HG03095 (cell line): Measurements from ENCODE around the gene PSG1.
"Not testable (repeated sequence)": the region's sequence is repeated elsewhere in the genome, so short reads cannot be mapped to it uniquely, and the experiment has no call there.

Experiments
- ATAC-seq: cut with Tn5 transposase; IDR thresholded peaks from one replicate; pipeline ENCODE4 v1.9.1; 2021; ENCODE audit warnings: moderate library complexity; ENCODE audit not compliant: unreplicated experiment

Gene PSG1

DNA sequence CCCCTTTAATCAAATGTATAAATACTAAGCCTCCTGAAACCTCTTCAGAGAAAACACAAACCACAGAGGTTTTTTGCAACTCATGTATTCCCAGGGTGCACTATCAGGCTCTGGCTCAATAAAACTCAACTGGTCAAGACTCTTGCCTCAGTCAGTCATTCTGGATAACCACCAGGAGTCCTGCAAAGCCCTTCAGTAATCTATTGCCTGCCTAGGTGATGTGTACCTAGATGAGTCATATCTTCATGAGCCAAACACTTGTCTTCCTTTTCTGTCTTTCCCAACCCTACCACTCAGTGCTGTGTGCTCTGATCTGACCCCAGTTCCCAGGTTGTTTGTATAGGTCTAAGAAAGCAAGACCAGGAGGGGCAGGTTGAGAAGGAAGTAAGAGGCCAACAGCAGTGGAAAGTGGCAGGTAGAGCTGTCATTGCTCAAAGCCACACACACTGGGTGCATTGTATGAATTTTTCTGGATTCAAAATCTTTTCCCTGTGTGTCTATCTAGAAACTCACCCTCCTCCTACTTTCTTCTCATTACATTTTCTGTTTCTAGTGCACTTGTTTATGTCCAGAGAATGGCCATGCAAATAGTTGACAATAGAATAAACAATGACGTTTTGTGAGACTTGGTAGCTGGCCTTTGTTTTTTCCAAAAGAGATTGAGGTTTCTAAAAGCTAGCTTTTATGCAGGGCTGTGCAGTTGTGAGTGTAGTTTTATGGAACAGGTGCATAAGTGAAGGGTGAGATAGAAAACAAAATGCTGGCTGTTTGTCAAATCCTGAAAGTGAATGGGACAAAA, 48.1 kb downstream of the PSG1 start:
- no peak for ATAC-seq

DNA sequence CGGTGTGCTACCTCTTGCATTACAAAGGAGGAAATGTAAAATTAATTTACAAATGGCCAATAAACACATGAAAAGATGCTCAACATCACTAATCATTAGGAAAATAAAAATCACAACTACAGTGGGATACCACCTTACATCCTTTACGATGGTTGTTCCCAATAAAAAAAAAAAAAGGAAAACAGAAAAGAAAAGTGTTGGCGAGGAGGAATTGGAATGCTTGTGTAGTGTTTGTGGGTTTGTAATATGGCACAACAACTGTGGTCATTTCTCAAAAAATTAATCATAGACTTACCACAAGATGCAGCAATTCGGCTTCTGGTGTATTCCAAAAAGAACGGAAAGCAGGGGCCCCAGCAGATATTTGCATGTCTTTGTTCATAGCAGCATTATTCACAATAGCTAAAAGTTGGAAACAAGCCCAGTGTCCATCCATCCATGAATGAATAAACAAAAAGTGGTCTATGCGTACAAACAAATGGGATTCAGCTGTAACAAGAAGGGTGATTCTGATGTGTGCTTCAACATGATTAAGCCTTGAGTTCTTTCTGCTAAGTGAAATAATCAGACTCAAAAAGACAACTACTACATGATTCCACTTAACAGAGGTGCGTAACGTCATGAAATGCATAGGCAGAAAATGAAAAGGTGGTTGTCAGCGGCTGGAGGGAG, 58.1 kb downstream of the PSG1 start:
- not testable (repeated sequence) for ATAC-seq

DNA sequence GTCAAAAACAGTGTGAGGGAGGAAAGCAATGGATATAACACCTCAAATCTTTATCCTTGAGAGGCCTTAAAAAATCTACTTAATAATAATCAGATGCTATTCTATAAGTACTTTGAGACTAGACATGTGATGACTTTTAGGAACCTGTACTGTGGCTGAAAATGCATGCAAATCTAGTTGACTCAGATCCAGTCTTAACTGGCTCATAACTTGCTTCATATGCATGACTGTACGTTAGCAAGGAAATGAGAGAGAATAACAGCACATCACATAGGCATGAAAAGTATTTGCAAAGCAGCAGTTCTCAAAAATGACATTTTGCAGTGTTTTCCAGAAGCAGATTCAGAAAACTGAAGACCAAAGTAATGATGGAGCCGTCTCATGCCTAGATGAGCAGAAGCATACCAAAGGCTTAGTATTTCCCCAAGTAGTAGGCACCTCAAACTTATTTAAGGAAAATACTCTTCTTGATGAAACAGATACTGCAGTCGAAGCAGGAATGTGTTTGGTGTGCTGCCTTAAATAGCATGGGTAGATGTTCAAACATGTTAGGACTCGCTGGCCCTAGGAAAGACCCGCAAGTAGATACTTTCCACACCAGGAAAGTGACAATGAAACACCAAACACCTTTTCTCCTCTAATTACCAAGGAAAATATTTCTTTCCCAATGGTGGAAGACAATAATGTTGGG, 59.4 kb downstream of the PSG1 start:
- ATAC-seq, result not testable (repeated sequence)

DNA sequence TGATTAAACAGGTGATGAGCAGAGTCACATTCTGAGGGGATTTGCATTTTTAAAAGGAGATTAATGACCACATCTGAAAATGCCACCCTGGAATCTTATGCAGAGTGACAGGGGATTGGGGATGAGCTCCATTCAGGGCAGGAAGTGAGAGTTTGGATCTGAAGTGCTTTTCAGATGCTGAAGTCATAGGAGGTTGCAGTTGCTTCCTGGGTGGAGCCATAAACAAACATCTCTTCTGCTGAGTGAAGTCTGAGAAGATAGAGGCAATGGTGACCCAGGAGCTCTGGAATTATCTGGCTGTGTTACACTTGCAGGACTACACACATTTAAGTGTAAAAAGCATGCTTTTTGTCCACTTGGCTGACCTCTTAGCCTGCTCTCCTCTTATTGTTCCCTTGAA, 62.6 kb downstream of the PSG1 start:
- ATAC-seq, result no peak
